Uterus (tissue), 4 donors: ENCODE measurements around the gene PRR19. TPM values are rescaled to one million over a fixed set of nuclear protein-coding genes. Genes with fewer than 3 reads are reported as not detected.

Experiments
- DNase-seq, 2 donors: peaks; one replicate each; pipeline ENCODE4 v3.0.0-alpha.2; 2019 to 2020
- H3K27ac ChIP-seq, 2 donors: fragments of 200-600 bp; sonication (generic); 1 replicate in 1 of 2; 2 replicates in 1 of 2; pipeline ENCODE4 v1.5.1; 2016 to 2018
- H3K27me3 ChIP-seq, 2 donors: fragments of 200-600 bp; sonication (generic); one replicate each; pipeline ENCODE4 v1.5.1; 2018 to 2019; ENCODE audit warnings: control low read depth in 1 of 2
- H3K36me3 ChIP-seq, 2 donors: fragments of 200-600 bp; sonication (generic); one replicate each; pipeline ENCODE4 v1.5.1; 2019; ENCODE audit warnings: control low read depth in 1 of 2
- H3K4me1 ChIP-seq, 2 donors: fragments of 200-600 bp; sonication (generic); one replicate each; pipeline ENCODE4 v1.5.1; 2018 to 2019; ENCODE audit warnings: control low read depth in 1 of 2
- H3K4me3 ChIP-seq, 2 donors: fragments of 200-600 bp; sonication (generic); 1 replicate in 1 of 2; 2 replicates in 1 of 2; pipeline ENCODE4 v1.5.1; 2018 to 2019; ENCODE audit warnings: mild to moderate bottlenecking in 1 of 2
- H3K9me3 ChIP-seq, 2 donors: fragments of 200-600 bp; sonication (generic); one replicate each; pipeline ENCODE4 v1.5.1; 2019; ENCODE audit warnings: control low read depth in 1 of 2
- CTCF ChIP-seq, 4 experiments: fragments of 200-600 bp in 2 of 4; fragments of 450-650 bp in 2 of 4; sonication (generic) in 2 of 4; IDR thresholded peaks; one replicate each; pipeline ENCODE4 v1.5.1; 2016 to 2019; ENCODE audit warnings: antibody characterized with exemption in 4 of 4, mild to moderate bottlenecking in 2 of 4, moderate library complexity in 1 of 4
- POLR2A ChIP-seq, 2 donors: fragments of 450-650 bp; IDR thresholded peaks; one replicate each; pipeline ENCODE4 v1.6.1; 2016; ENCODE audit warnings: antibody characterized with exemption in 2 of 2, mild to moderate bottlenecking in 1 of 2, moderate library complexity in 1 of 2
- intact Hi-C: fragments of 100-400 bp; cut with DNase I; formaldehyde crosslinking; loops from one replicate; pipeline ENCODE4 v1.15.1; 2023; ENCODE audit warnings: low total_unique reads
- total RNA-seq, 4 donors: library from RNA; depleted of rRNA in 3 of 4; stranded (reverse); fragments of >200 nt in 3 of 4; gene quantifications; one replicate each; pipeline versions ENCODE4 v1.1.0 to v1.2.4, GENCODE V29; 2014 to 2023
- donor health status: DM: yes; HTN: yes; CAD: no.

PRR19 gene
- total RNA-seq, 4 donors from 2014 or later: 0.14 TPM; not detected in 3

- no peaks in the 10 kb centered on the region for H3K36me3 ChIP-seq
- no peak overlapping the region for H3K4me3 ChIP-seq
- TF ChIP-seq POLR2A (IDR thresholded peaks at IDR 0.05) (no peak), CTCF (IDR thresholded peaks at IDR 0.05) (no peak)
- DNase-seq: no peak
- H3K27me3 ChIP-seq: no peaks in the 10 kb centered on the region
- no peaks in the 10 kb centered on the region for H3K9me3 ChIP-seq
- H3K27ac ChIP-seq: no peak overlapping the region
- H3K4me1 ChIP-seq: no peaks in the 10 kb centered on the region
- intact Hi-C loops: no loop called here
Observed at GRCh38 chr19:42343344-42344110, 41.6 kb downstream of the PRR19 start.

- TF ChIP-seq POLR2A (IDR thresholded peaks at IDR 0.05) (no peak), CTCF (IDR thresholded peaks at IDR 0.05) (no peak)
- H3K36me3 ChIP-seq: no peaks in the 10 kb centered on the region
- intact Hi-C loops: no loop called here
Observed at GRCh38 chr19:42344336-42344893, 42.5 kb downstream of the PRR19 start.

GRCh38 chr19:42345191-42345812 lies 43.4 kb downstream of the PRR19 start:
- H3K9me3 ChIP-seq: no peaks in the 10 kb centered on the region
- no peaks in the 10 kb centered on the region for H3K27me3 ChIP-seq
- H3K27ac ChIP-seq: no peak overlapping the region
- DNase-seq: no peak
- intact Hi-C loops: no loop called here
- no peaks in the 10 kb centered on the region for H3K4me1 ChIP-seq
- no peak overlapping the region for H3K4me3 ChIP-seq
- no peaks in the 10 kb centered on the region for H3K36me3 ChIP-seq
- TF ChIP-seq CTCF (IDR thresholded peaks at IDR 0.05) (no peak), POLR2A (IDR thresholded peaks at IDR 0.05) (no peak)

More at GRCh38 chr19:42344336-42344893, 42.5 kb downstream of the PRR19 start:
- Histone ChIP-seq H3K27me3 (no peaks in the 10 kb centered on the region), H3K27ac (no peak overlapping the region), H3K9me3 (no peaks in the 10 kb centered on the region), H3K4me1 (no peaks in the 10 kb centered on the region), H3K4me3 (no peak overlapping the region)
- no peak for DNase-seq

- no peak for TF ChIP-seq POLR2A (IDR thresholded peaks at IDR 0.05)
- no peak for TF ChIP-seq CTCF (IDR thresholded peaks at IDR 0.05)
- Histone ChIP-seq H3K4me1 (no peaks in the 10 kb centered on the region), H3K27ac (no peak overlapping the region), H3K4me3 (no peak overlapping the region), H3K9me3 (no peaks in the 10 kb centered on the region), H3K27me3 (no peaks in the 10 kb centered on the region), H3K36me3 (no peaks in the 10 kb centered on the region)
- DNase-seq: no peak
- intact Hi-C loops: no loop called here
Observed at GRCh38 chr19:42348211-42348610, 46.3 kb downstream of the PRR19 start.
